Activated T-cell treated with anti-CD3 and anti-CD28 coated beads for 4 hours (primary cell): Measurements from ENCODE around the gene KIAA1671.

Experiments
- DNase-seq: peaks from one replicate; pipeline ENCODE4 v3.0.0-alpha.2; 2020

Gene KIAA1671

DNA sequence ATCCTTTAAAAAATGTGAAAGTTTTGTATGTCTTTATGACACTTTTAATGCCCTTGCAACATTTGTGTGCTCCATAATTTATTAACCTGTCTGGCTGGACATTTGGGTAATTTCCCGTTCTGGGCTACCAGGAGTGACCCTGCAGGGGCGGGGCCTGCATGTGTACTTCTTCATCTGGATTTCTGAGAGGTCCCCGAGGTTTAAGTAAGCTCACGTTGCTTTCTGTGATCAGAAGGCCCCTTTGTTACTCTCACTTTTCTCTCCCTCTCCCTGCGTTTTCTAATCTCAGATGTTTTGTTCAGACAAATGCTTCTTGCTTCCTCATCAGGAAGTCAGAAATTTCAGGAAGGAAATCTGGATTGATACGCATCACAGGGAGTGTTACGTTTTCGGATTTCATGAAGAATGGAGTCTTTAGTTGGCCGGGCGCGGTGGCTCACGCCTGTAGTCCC, 168.3 kb downstream of the KIAA1671 start:
- no peak for DNase-seq

DNA sequence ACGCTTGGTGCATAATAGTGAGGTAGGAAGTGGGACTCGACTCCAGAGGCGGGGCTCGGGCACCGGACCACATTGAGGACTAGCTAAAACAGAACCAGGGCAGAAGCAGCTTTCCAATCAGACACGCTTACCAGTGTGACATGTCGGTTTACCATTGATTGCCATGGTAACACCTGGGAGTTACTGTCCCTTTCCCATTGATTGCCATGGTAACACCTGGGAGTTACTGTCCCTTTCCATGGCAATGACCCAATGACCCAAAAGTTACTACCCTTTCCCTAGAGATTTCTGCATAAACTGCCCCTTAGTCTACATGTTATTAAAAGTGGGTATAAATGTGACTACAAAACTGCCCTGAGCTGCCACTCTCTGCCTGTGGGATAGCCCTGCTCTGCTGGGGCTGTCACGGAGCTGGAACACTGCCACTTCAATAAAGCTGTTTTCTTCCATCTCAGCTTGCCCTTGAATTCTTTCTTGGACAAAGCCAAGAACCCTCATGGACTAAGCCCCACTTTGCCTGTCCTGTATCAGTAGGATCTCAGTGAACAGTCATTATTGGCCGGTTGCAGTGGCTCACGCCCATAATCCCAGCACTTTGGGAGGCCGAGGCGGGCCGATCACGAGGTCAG, 169.7 kb downstream of the KIAA1671 start:
- no peak for DNase-seq

DNA sequence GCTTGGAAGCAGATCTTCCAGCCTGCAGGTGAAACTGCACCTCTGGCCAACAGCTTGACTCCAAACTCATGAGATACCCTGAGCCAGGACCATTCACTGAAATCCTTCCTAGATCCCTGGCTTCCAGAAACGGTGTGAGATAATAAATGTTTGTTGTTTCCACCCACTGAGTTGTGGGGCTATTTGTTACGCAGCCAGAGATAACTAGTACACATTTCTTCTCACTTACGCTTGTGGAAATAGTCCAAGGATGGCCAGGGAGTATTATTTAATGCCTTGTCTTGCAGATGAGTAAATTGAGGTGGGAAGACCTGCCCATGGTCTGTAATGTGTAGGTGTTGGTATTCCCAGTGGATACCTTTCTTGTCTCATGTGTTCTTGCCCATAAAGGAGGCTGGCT, 171.2 kb downstream of the KIAA1671 start:
- no peak for DNase-seq

DNA sequence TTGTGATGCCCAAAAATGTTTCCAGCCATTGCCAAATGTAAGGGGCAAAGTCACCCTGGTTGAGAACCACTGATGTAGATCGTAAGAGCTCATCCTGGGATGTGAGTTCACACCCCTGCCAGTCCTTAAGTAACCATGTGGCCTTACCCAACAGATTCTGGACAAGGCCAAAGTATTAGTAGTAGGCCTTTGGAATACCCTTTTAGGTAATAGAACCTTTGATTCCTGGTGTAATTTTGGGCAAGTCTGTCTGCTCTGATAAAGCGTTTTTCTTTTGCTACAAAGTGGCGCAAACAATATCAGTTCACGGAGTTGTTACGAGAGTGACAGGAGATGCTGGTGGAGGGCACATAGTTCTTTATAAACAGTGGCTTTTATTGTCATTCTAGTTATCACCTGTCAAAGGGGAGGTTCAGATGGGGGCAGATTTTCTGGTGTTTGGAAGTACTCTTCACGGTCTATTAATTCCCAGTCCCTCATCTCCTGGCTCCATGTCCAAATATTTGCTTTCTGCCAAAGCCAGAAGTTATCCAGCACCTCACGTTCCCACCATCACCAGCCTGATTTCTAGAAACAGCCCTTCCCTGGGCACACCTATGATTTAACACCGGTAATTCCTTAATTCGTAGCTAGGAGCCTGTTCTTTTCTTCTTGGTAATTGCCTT, 173.3 kb downstream of the KIAA1671 start:
- DNase-seq = no peak

- DNase-seq = no peak
These were observed 174.0 kb downstream of the KIAA1671 start for GRCh38 chr22:25126510-25126909.

GRCh38 chr22:25127318-25127717, 174.8 kb downstream of the KIAA1671 start:
- no peak for DNase-seq

- no peak for DNase-seq
These were observed 177.9 kb downstream of the KIAA1671 start for GRCh38 chr22:25130462-25130861.

- no peak for DNase-seq
These were observed 178.8 kb downstream of the KIAA1671 start for GRCh38 chr22:25131198-25131887.

DNA sequence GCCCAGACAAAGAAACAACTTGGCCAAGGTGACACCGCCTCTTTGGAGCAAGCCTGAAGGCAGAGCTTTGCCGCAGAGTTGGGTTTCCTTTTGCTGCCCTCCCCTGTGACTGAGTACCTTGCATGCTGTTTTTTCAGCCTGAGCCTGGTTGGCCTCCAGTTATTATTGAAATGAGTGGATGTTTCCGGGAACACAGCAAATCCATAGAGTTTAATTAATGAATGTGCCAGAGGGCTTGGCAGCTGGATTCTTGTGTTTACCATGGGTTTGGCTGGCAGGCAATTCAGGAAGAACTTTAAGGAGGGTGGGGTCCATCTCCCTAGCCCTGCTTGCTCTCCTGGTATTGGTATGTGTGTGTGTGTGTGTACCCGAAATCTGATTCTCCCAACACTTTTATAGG, 181.5 kb downstream of the KIAA1671 start:
- no peak for DNase-seq

GRCh38 chr22:25134451-25134850, 181.9 kb downstream of the KIAA1671 start:
- DNase-seq = no peak

DNA sequence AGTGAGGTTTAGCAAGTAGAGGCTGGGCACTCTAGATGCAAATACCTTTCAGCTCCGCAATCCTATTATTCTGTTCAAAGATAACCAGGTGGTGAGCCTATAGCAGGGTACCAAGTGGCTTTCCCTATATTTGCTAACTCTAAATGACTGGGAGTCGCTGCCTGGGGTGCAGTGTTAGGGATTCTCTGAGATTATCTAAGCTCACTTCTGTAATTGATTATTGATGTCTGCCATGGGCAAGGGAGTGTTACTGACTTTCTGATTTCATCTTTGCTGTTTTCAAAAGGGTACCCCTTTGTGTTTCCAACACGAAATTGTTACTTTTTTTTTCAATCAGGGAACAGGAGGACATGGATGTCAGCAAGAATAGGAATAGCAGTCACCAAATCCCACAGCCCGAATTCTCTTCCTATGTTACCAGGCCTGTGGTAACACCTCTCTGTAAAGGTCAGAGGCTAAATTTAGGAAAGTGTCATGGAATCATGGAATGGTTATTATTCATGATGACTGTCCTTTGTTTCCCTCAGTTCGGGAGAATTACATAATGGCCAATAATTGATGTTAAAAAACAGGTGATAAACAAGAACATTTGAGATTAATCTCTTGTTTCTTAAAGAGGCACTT, 184.5 kb downstream of the KIAA1671 start:
- no peak for DNase-seq

- no peak for DNase-seq
These were observed 185.3 kb downstream of the KIAA1671 start for GRCh38 chr22:25137577-25138525.

DNA sequence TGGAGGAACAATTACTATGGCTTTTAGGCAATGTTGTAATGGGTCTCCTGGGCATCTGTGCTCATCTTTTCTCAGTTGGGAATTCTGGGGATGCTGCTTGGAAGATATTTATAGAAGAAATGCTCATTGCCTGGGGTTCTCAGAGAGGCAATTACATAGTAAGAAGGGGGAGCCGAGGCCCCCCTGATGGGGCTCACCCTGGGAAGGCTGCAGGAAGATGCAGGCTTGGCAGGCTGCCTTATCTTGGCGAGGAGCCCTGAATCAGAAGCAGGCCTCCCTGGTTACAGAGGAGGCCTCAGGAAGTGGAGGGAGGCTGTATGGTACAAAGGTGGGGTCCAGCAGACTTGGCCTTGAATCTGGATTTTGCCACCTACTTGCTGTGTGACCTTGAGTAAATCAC, 186.5 kb downstream of the KIAA1671 start:
- no peak for DNase-seq

- no peak for DNase-seq
These were observed 189.6 kb downstream of the KIAA1671 start for GRCh38 chr22:25142102-25142501.

- no peak for DNase-seq
These were observed 190.9 kb downstream of the KIAA1671 start for GRCh38 chr22:25143156-25144076.

DNA sequence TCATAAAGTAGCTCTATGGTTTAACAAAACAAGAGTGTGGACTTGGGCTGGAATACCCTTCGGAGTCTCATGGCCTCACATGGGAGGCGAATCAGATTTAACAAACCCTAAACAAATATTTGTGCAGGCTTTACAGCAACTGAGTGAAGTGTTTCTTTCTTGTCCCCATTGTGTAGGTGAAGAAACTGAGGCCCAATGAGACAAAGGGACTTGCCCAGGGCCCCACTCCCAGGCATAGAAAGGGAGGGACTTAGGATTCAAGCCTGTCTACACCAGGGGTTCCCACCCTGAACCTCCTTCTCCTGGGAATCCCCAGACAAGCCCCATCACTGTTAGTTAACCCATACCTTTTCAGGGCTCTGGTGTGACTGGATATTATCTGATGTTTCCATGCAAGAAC, 192.0 kb downstream of the KIAA1671 start:
- DNase-seq = no peak

DNA sequence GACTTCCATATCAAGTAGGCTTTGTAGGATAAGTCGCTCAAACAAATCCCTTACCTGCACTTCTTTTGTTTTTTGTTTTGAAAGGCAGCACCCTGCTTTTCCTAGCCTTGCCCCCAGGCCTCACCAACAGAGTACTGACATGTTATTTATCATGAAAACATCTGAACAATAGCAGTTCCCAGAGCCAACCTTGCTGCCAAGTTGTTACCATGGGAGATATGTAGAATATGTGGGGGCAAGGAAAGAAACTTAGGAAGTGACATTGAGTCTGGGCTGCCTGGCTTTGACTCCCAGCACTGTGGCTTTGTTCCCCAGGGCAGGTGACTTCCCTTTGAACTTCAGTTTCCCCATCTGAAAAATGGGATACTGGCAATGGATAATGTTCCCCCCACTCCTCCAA, 193.8 kb downstream of the KIAA1671 start:
- DNase-seq = no peak

- no peak for DNase-seq
These were observed 194.6 kb downstream of the KIAA1671 start for GRCh38 chr22:25146906-25147641.

DNA sequence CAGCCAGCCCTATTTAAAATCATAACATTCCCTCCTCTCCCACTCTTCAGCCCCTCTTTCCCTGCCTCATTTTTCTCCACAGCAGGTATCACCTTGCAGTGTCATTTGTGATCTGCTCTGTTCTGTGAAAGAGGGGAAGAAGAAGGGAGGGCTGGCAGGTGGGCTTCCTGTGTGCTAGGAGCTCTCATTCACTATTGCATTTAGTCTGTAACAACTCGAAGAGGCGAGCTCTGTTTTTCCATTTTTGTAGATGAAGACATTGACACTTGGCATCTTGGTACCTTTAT, 195.1 kb downstream of the KIAA1671 start:
- no peak for DNase-seq

- no peak for DNase-seq
These were observed 195.7 kb downstream of the KIAA1671 start for GRCh38 chr22:25148149-25148691.

- no peak for DNase-seq
These were observed 196.5 kb downstream of the KIAA1671 start for GRCh38 chr22:25149014-25149413.
